CD4-positive, alpha-beta T cell treated with Interleukin-6 at 100 ng/mL for 8 hours (primary cell): ENCODE results near the gene CYP2D6.
"Not testable (repeated sequence)": the region's sequence is repeated elsewhere in the genome, so short reads cannot be mapped to it uniquely, and the experiment has no call there.

Experiments
- DNase-seq: peaks from one replicate; pipeline ENCODE4 v3.0.0-alpha.2; 2020; ENCODE audit warnings: mixed read lengths, low spot score

Gene CYP2D6

GRCh38 chr22:42158456-42159132 lies 28.0 kb upstream of the CYP2D6 start:
- no peak for DNase-seq

GRCh38 chr22:42156598-42156997 lies 26.0 kb upstream of the CYP2D6 start:
- no peak for DNase-seq

GRCh38 chr22:42156121-42156520 lies 25.5 kb upstream of the CYP2D6 start:
- DNase-seq: no peak

GRCh38 chr22:42155053-42155543 lies 24.5 kb upstream of the CYP2D6 start:
- DNase-seq: no peak

- DNase-seq: no peak
Measured at GRCh38 chr22:42154293-42155052, 23.9 kb upstream of the CYP2D6 start.

GRCh38 chr22:42152661-42153270 lies 22.2 kb upstream of the CYP2D6 start:
- DNase-seq: no peak

GRCh38 chr22:42151924-42152635 lies 21.5 kb upstream of the CYP2D6 start:
- DNase-seq: no peak

- DNase-seq: no peak
Measured at GRCh38 chr22:42150727-42151590, 20.3 kb upstream of the CYP2D6 start.

GRCh38 chr22:42149798-42150197 lies 19.2 kb upstream of the CYP2D6 start:
- DNase-seq: not testable (repeated sequence)

GRCh38 chr22:42145175-42145574 lies 14.6 kb upstream of the CYP2D6 start:
- DNase-seq: no peak

- DNase-seq: not testable (repeated sequence)
Measured at GRCh38 chr22:42143859-42144822, 13.5 kb upstream of the CYP2D6 start.

- DNase-seq: no peak
Measured at GRCh38 chr22:42142771-42143461, 12.3 kb upstream of the CYP2D6 start.

- not testable (repeated sequence) for DNase-seq
Measured at GRCh38 chr22:42141307-42142057, 10.9 kb upstream of the CYP2D6 start.

GRCh38 chr22:42140153-42140552 lies 9.5 kb upstream of the CYP2D6 start:
- DNase-seq: not testable (repeated sequence)

GRCh38 chr22:42139508-42139907 lies 8.9 kb upstream of the CYP2D6 start:
- DNase-seq: not testable (repeated sequence)

GRCh38 chr22:42138972-42139371 lies 8.4 kb upstream of the CYP2D6 start:
- DNase-seq: no peak

GRCh38 chr22:42138122-42138770 lies 7.6 kb upstream of the CYP2D6 start:
- DNase-seq: no peak

- DNase-seq: not testable (repeated sequence)
Measured at GRCh38 chr22:42135688-42136087, 5.1 kb upstream of the CYP2D6 start.
